HepG2 (cell line): ENCODE data around the gene ANTKMT. TPM values are rescaled to one million over a fixed set of nuclear protein-coding genes. Genes with fewer than 3 reads are reported as not detected.

ENCODE experiments used
- ATAC-seq: fragments of 200-7000 bp; cut with Tn5 transposase; 3 replicates; pipeline ENCODE4 v1.9.1; 2020; ENCODE audit warnings: mild to moderate bottlenecking, moderate library complexity
- BruUV-seq: library from RNA; stranded (reverse); fragments of 400-500 nt; replicated peaks from 2 replicates; lab custom pipeline; 2021; lab: Mats Ljungman, UMichigan
- CTCF ChIA-PET: fragments of 300-600 bp; formaldehyde crosslinking; extraction: SDS; loops from one replicate; lab custom pipeline; 2021; ENCODE audit warnings: low total read pairs, inconsistent platforms, low intra/inter-chr PET ratio; lab: Yijun Ruan, JAX
- POLR2A ChIA-PET: fragments of 350-600 bp; sonication (Branson Sonifier 250); formaldehyde crosslinking; loops from one replicate; lab custom pipeline; 2020; ENCODE audit warnings: antibody characterized with exemption, inconsistent platforms; lab: Yijun Ruan, JAX
- DNase-seq: peaks from one replicate; pipeline ENCODE4 v3.0.0-alpha.2; 2015; ENCODE audit warnings: low spot score
- FAIRE-seq: peaks from 3 replicates; lab custom pipeline; 2011; peaks lifted over from hg19 to GRCh38; lab: Jason Lieb, UNC
- H2AFZ ChIP-seq: one replicate; pipeline ENCODE4 v1.6.1; 2011; ENCODE audit warnings: low read length, inconsistent platforms
- H3K27ac ChIP-seq: fragments of 300-600 bp; 3 replicates; pipeline ENCODE4 v1.8.0; 2011; ENCODE audit warnings: mixed run types, mild to moderate bottlenecking, mixed read lengths, low read length, inconsistent platforms; ENCODE audit not compliant: insufficient read depth; ENCODE audit errors: extremely low read length
- H3K27me3 ChIP-seq, 2 experiments: fragments of 200-600 bp in 1 of 2; 2 replicates in 1 of 2; 3 replicates in 1 of 2; pipeline versions ENCODE4 v1.6.0 to v1.8.0; 2011; ENCODE audit warnings: low read length in 2 of 2, mild to moderate bottlenecking in 2 of 2, moderate library complexity in 2 of 2, inconsistent platforms in 1 of 2; ENCODE audit not compliant: insufficient read depth in 2 of 2, control insufficient read depth in 1 of 2
- H3K36me3 ChIP-seq, 2 experiments: fragments of 200-600 bp in 1 of 2; replicated peaks in 1 of 2; 2 replicates in 1 of 2; 3 replicates in 1 of 2; pipeline versions ENCODE4 v1.5.1 to v1.8.0; 2011; ENCODE audit warnings: low read length in 2 of 2, inconsistent platforms in 1 of 2; ENCODE audit not compliant: insufficient read depth in 2 of 2, control insufficient read depth in 1 of 2
- H3K4me1 ChIP-seq: 2 replicates; pipeline ENCODE4 v1.5.1; 2012; ENCODE audit warnings: low read length, inconsistent platforms; ENCODE audit not compliant: insufficient read depth
- H3K4me2 ChIP-seq: 2 replicates; pipeline ENCODE4 v1.6.0; 2011; ENCODE audit warnings: low read depth, low read length, inconsistent platforms
- H3K4me3 ChIP-seq, 3 experiments: fragments of 200-600 bp in 1 of 3; sonication (generic), shearing (Covaris generic) in 1 of 3; replicated peaks in 1 of 3; 2 replicates each; pipeline ENCODE4 v1.5.1; 2011 to 2016; ENCODE audit warnings: low read length in 3 of 3, inconsistent platforms in 2 of 3, low read depth in 2 of 3, mild to moderate bottlenecking in 2 of 3, control low read depth in 1 of 3, mixed read lengths in 1 of 3; ENCODE audit not compliant: insufficient read depth in 1 of 3
- H3K79me2 ChIP-seq: one replicate; pipeline ENCODE4 v1.6.1; 2011; ENCODE audit warnings: low read length, inconsistent platforms; ENCODE audit not compliant: insufficient read depth
- H3K9ac ChIP-seq: 2 replicates; pipeline ENCODE4 v1.6.0; 2011; ENCODE audit warnings: mild to moderate bottlenecking, low read depth, low read length, inconsistent platforms; ENCODE audit not compliant: insufficient read depth
- H3K9me3 ChIP-seq: 2 replicates; pipeline ENCODE4 v1.5.1; 2012; ENCODE audit warnings: mild to moderate bottlenecking, low read length
- H4K20me1 ChIP-seq: 2 replicates; pipeline ENCODE4 v1.6.0; 2011; ENCODE audit warnings: inconsistent platforms, mild to moderate bottlenecking, low read length, moderate library complexity; ENCODE audit not compliant: insufficient read depth
- CEBPB ChIP-seq: IDR thresholded peaks from 2 replicates; pipeline ENCODE4 v1.6.1; 2011; ENCODE audit warnings: low read depth, low read length, improper control_type of control experiment, borderline replicate concordance
- CREM ChIP-seq, 2 experiments: sonication (generic) in 1 of 2; formaldehyde crosslinking in 1 of 2; IDR thresholded peaks; 2 replicates each; pipeline versions ENCODE4 v1.4.0 to v1.6.1; 2016 to 2020; ENCODE audit warnings: antibody characterized with exemption in 1 of 2, mild to moderate bottlenecking in 1 of 2, missing genetic modification reagents in 1 of 2
- ELF3 ChIP-seq: IDR thresholded peaks from 2 replicates; pipeline ENCODE4 v1.6.1; 2016; ENCODE audit warnings: missing genetic modification reagents, missing compliant biosample characterization
- FOXP1 ChIP-seq, 2 experiments: fragments of 450-650 bp in 1 of 2; IDR thresholded peaks; 2 replicates each; pipeline ENCODE4 v1.6.1; 2017 to 2018; ENCODE audit warnings: antibody characterized with exemption in 1 of 2
- ONECUT2 ChIP-seq: sonication (generic); formaldehyde crosslinking; IDR thresholded peaks from 2 replicates; pipeline ENCODE4 v1.4.0; 2020; ENCODE audit warnings: missing genetic modification reagents
- RFXANK ChIP-seq: IDR thresholded peaks from 2 replicates; pipeline ENCODE4 v1.6.1; 2016
- SP4 ChIP-seq: sonication (generic); formaldehyde crosslinking; IDR thresholded peaks from 2 replicates; pipeline ENCODE4 v1.8.1; 2023; ENCODE audit warnings: mild to moderate bottlenecking, missing genetic modification reagents
- ZBTB25 ChIP-seq: IDR thresholded peaks from 2 replicates; pipeline ENCODE4 v1.6.1; 2018; ENCODE audit warnings: missing genetic modification reagents
- ZHX2 ChIP-seq, 2 experiments: sonication (generic) in 1 of 2; formaldehyde crosslinking in 1 of 2; IDR thresholded peaks; 2 replicates each; pipeline versions ENCODE4 v1.6.1 to v1.9.0; 2014 to 2022; ENCODE audit warnings: antibody characterized with exemption in 1 of 2, borderline replicate concordance in 1 of 2, inconsistent platforms in 1 of 2, low read depth in 1 of 2, missing genetic modification reagents in 1 of 2
- ZIK1 ChIP-seq: sonication (generic); formaldehyde crosslinking; IDR thresholded peaks from 2 replicates; pipeline ENCODE4 v1.5.0; 2020; ENCODE audit warnings: mild to moderate bottlenecking, low read depth, missing genetic modification reagents, borderline replicate concordance
- ZNF232 ChIP-seq: sonication (generic); formaldehyde crosslinking; IDR thresholded peaks from 2 replicates; pipeline ENCODE4 v1.4.0; 2020; ENCODE audit warnings: missing genetic modification reagents, borderline replicate concordance
- WGBS: methylation state at CpG from one replicate; pipeline ENCODE4 v1.1.6; 2017; ENCODE audit warnings: low lambda C conversion rate; 5-methylcytosine and 5-hydroxymethylcytosine counted together
- in situ Hi-C: cut with HindIII; loops from 2 replicates; pipeline ENCODE4 v1.10.0; 2017; ENCODE audit warnings: low pct_unique_long_range_greater_than_20kb; ENCODE audit not compliant: extremely low pct_ligation_motif_present
- intact Hi-C: fragments of 100-400 bp; cut with micrococcal nuclease; formaldehyde crosslinking; loops from one replicate; pipeline ENCODE4 v1.10.0; 2022; ENCODE audit not compliant: unreplicated experiment
- polyA plus RNA-seq, 8 experiments: library from polyadenylated mRNA; depleted of rRNA in 3 of 8; stranded (reverse) in 7 of 8; unstranded in 1 of 8; fragments of >200 nt; fragmentation: Illumina TruSeq in 4 of 8; extraction: Trizol in 4 of 8; gene quantifications; 2 replicates each; pipeline versions ENCODE4 v1.2.1 to v1.2.3, GENCODE V29; 2011 to 2016; ENCODE audit warnings: low read depth in 4 of 8, missing spikeins in 1 of 8, mixed read lengths in 1 of 8; ENCODE audit not compliant: insufficient read depth in 1 of 8
- total RNA-seq, 5 experiments: library from RNA; depleted of rRNA; stranded (reverse); fragments of >200 nt; fragmentation: Illumina TruSeq; extraction: Trizol; gene quantifications; 2 replicates each; pipeline ENCODE4 v1.2.3, GENCODE V29; 2016; ENCODE audit warnings: low read depth in 1 of 5

Gene ANTKMT
- total and polyA plus RNA-seq, 2 of the 13 experiments (the other 11 are each of a cell fraction or from before 2014, with no cell fraction given) = 7.5 to 47.8 TPM

- intact Hi-C loops = no loop called here
- ATAC-seq (no peak), DNase-seq (no peak), FAIRE-seq (no peak)
- Histone ChIP-seq H3K27me3 (peaks cover 5 to 43% of the 10 kb centered on the region in 2 experiments; a peak in 4 of 5 replicates), H4K20me1 (no peaks in the 10 kb centered on the region), H3K4me2 (no peak overlapping the region), H3K4me1 (peaks cover 11% of the 10 kb centered on the region), H3K36me3 (no peaks in the 10 kb centered on the region), H3K9ac (no peak overlapping the region), H3K79me2 (no peaks in the 10 kb centered on the region), H3K4me3 (no peak overlapping the region), H3K9me3 (no peaks in the 10 kb centered on the region), H2AFZ (no peak overlapping the region), H3K27ac (no peak overlapping the region)
- POLR2A ChIA-PET = interaction anchor here (1.0 to 1.2 kb wide), 2 partner anchors 8 to 12 kb away, joined by 4 read pairs; partner anchors contain the start of genes CIAO3 and MSLN
- BruUV-seq = no TSS peak
- CTCF ChIA-PET = no interaction called here
- no peak for TF ChIP-seq ZNF232 (CRISPR knock-in tag)
- 0 out of 2 replicates have a peak, but pooled peaks have one; percentile 34 for TF ChIP-seq CEBPB
- no peak for TF ChIP-seq RFXANK (CRISPR knock-in tag)
- WGBS = 18% methylated on average over 6 of the region's 6 CpGs
- in situ Hi-C loops = no loop called here
These were observed 28.1 kb downstream of the ANTKMT start for GRCh38 chr16:749010-749409.

- Histone ChIP-seq H2AFZ (no peak overlapping the region), H4K20me1 (no peaks in the 10 kb centered on the region), H3K79me2 (no peaks in the 10 kb centered on the region), H3K4me1 (peaks cover 11% of the 10 kb centered on the region), H3K36me3 (no peaks in the 10 kb centered on the region), H3K27me3 (peaks cover 5 to 43% of the 10 kb centered on the region in 2 experiments), H3K9ac (no peak overlapping the region), H3K9me3 (no peaks in the 10 kb centered on the region), H3K27ac (no peak overlapping the region), H3K4me2 (no peak overlapping the region), H3K4me3 (no peak overlapping the region)
- no peak for FAIRE-seq
- ChIA-PET POLR2A (interaction anchor here (0.6 kb wide), 1 partner anchor 36 kb away, joined by 3 read pairs; the partner anchor contains the start of gene METRN), CTCF (no interaction called here)
- in situ Hi-C loops (no loop called here), intact Hi-C loops (no loop called here)
- WGBS = 61% methylated on average over 6 of the region's 9 CpGs
- BruUV-seq = no TSS peak
- DNase-seq = no peak
- ATAC-seq = no peak
- TF ChIP-seq FOXP1 (IDR thresholded peaks at IDR 0.05) = no peak
- no peak for TF ChIP-seq FOXP1 (CRISPR knock-in tag; IDR thresholded peaks at IDR 0.05)
- TF ChIP-seq ZBTB25 = no peak
- no peak for TF ChIP-seq ZHX2 (IDR thresholded peaks at IDR 0.05; ENCODE audit: low read depth)
- TF ChIP-seq ZHX2 (CRISPR knock-in tag; IDR thresholded peaks at IDR 0.05; ENCODE audit: borderline replicate concordance) = no peak
- no peak for TF ChIP-seq ZIK1 (CRISPR knock-in tag)
- TF ChIP-seq ELF3 (CRISPR knock-in tag) = no peak
- TF ChIP-seq CREM (IDR thresholded peaks at IDR 0.05) = no peak
- TF ChIP-seq CREM (CRISPR knock-in tag; IDR thresholded peaks at IDR 0.05) = no peak
- no peak for TF ChIP-seq ONECUT2 (CRISPR knock-in tag)
- no peak for TF ChIP-seq SP4 (CRISPR knock-in tag)
These were observed 29.5 kb downstream of the ANTKMT start for GRCh38 chr16:750485-750884.
